Stimulated activated CD8-positive, alpha-beta memory T cell treated with anti-CD3 and anti-CD28 coated beads, Interleukin-4, amount 100 ng/mL, for 24 hours (primary cell): Measurements from ENCODE around the gene LRRC4C.
"Not testable (repeated sequence)": the region's sequence is repeated elsewhere in the genome, so short reads cannot be mapped to it uniquely, and the experiment has no call there.

ENCODE experiments used
- DNase-seq: peaks from one replicate; pipeline ENCODE4 v3.0.0-alpha.2; 2020; ENCODE audit warnings: low read depth

LRRC4C gene

GRCh38 chr11:40168414-40168813 is 1291.0 kb downstream of the LRRC4C start:
- no peak for DNase-seq

- not testable (repeated sequence) for DNase-seq
These were observed 1291.6 kb downstream of the LRRC4C start for GRCh38 chr11:40167805-40168204.

GRCh38 chr11:40166892-40167291 is 1292.6 kb downstream of the LRRC4C start:
- no peak for DNase-seq

DNA sequence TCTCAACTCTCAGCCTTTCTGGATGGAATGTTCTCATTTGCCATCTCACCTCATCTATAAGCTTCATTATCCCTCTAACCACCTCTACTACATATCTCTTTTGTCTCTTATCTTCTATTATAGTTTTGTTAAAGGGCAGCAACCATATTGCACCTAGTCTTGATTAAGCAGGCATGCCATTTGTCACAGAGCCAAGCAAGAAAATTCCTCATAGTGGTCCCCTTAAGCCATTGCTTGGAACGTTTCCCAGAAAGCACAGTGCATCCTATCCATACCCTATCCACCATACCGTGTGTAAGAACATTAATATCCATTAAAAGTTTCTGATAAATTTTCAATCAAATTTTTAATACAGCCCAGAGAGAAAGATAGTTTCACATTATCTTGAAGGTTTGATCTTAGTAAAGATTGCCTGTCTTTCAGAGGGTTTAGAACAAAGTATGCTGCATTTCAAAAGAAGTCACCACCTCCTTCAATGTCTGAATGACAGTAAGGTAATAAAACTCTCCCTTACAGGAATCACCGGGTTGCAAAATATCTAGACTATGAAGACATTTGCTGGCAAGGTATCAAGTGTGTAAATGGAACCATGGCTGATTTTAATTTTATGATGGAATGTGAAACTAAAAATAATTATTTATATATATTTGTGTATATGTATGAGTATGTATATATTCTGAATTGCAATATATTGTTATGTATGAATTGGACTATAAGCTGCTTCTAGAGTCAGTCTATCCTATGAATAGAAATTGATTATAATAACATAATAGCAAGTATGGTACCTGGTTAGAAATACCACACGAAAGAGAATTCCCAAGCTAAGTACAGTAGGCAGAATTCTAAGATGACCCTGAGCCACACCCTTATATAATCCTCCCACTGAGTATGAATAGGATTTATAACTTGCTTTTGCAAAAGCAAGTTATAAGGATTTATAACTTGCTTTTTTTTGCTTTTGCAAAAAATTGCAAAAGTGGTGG is 1296.3 kb downstream of the LRRC4C start:
- no peak for DNase-seq

- no peak for DNase-seq
These were observed 1297.5 kb downstream of the LRRC4C start for GRCh38 chr11:40161854-40162410.

DNA sequence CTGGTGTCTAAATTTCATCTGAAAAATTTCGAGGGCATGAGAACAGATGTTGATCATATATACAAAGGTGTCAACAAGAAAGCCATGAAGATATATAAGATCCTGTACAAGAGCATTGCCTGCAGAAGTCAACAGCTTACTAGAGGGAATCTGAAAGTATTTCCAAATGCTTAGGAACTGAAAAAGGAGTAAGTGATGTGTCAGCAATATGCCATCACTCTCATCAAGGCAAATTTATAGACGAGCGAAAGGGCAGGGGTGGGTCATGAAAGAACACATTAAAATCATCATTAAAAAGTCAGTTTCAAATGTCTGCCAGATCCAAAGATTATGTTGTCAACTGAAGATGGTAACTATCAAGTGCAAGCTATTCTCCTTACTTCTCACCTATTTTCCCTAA is 1299.0 kb downstream of the LRRC4C start:
- no peak for DNase-seq

DNA sequence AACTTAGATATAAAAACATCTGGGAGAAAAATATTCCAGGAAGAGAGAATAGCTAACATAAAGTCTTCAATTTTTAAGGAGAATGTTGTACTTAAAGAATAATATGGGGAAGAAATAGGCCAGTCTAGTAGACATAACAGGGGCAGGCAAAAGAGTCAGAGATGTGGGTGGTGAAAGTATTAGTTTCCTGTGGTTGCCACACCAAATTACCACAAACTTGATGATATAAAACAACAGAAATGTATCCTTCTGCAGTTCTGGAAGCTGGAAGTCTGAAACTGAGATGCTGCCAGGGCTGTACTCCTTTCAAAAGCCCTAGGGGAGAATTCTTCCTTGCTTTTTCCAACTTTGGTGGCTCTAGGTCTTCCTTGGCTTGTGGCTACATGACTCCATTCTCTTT is 1309.7 kb downstream of the LRRC4C start:
- DNase-seq, result no peak

GRCh38 chr11:40140560-40140959 is 1318.9 kb downstream of the LRRC4C start:
- no peak for DNase-seq

GRCh38 chr11:40139536-40139935 is 1319.9 kb downstream of the LRRC4C start:
- no peak for DNase-seq

GRCh38 chr11:40139066-40139465 is 1320.4 kb downstream of the LRRC4C start:
- DNase-seq, result no peak

DNA sequence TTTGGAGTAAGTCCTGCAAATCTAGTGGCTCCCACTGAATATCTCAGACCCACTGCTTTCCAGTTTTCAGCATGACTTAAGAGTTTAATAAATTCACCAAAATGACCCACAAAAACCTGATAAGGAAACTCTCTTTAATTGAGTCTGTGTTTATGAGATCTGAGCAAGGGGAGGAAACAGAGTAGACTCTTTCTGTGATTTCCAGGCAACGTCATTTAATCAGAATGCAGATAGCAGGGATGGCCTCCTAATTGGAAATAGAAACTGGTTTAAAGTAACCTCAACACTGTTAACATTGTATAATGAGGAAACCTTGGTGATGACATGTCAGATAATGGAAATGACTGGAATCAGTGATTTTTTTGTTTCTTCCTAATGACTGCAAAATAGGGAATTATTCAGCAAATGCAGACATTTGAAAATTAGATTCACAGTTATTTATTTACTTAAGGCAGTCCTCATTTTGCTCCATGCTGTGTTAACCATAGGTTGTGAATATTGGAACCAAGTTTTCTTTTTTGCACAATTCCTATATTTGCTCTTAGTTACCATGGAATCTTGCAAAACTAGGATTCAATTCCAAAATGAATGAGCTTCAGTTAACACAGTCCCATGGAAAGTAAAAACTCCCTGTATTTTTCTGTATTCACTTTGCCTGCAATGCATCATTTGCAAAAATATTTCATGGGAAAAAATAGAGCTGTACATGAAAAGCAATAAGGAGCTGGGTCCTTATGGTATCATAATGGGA is 1324.5 kb downstream of the LRRC4C start:
- DNase-seq, result no peak

DNA sequence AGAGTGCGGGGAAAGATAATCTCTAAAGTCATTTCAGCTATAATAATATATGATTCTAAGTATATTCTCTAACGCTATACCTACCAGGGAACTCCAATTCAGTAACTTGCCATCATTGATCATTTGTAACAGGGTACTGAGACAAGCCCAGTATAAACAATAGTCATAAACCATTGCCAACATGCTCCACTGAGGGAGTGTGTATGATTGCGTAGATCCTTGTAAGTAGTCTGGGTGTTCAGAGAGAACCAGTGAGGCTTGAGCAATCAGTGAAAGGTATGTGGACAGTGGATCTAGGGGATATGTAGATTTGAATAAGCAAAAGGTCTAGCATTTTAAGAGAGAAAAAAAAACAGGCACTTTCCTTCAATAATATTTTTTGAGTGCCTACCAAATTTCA is 1326.0 kb downstream of the LRRC4C start:
- DNase-seq, result no peak

GRCh38 chr11:40132912-40133311 is 1326.5 kb downstream of the LRRC4C start:
- DNase-seq, result no peak

GRCh38 chr11:40130427-40130826 is 1329.0 kb downstream of the LRRC4C start:
- DNase-seq, result no peak

DNA sequence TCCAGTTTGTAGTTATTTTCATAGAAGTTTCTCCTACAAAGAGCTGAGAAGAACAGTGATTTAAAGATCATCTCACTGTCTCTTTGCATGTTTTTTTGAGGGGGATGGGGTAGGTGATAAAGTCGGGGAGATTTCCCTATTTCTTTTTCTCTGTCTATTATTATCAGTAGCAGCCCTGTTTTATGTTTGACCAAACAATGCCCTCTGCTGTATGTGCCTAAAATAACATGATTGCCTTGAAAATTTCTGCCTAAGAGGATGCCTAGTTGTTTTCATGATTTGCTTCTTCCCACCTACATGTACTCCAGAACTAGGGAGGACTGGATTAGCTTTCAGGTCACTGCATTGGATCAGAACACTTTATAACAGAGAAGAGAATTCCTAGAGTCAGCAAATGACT is 1330.2 kb downstream of the LRRC4C start:
- DNase-seq, result no peak

DNA sequence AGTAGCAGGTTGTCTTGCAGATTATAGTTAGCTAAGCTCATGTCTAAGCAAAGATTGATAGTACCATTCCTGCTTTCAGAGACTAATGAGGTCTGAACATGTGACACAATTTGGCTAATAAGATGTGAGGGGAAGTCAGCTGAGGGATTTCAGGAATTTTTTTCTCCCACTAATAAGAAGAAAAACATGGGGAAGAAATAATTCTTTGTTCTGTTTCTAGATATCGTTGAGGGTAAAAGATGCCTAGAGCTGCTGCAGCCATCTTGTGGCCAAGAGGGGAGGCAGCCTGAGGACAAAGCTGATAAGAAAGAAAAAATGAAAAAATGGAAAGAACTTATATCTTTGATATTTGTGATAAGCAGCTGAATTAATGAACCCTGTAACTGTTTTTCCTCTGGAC is 1334.4 kb downstream of the LRRC4C start:
- DNase-seq, result no peak

GRCh38 chr11:40119661-40120060 is 1339.8 kb downstream of the LRRC4C start:
- no peak for DNase-seq

DNA sequence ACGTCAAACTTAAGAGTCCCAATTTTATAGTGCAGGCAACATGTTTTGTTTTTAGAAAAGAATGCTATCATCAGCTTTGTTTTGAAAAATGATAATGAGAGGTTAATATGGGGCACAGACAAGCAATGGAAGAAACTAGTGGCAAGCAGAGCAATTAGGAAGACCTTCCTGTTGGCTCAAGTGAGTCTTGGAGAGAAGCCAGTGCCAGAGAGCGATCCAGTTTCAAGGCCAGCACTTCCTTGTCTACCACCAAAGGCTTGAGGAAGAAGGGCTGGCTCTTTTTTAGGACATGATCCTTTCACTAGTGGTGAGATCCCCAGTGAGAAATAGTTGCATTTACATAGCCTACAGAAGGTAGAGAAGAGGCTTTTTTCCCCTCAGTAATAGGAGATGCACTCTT is 1340.7 kb downstream of the LRRC4C start:
- DNase-seq, result no peak

- no peak for DNase-seq
These were observed 1341.4 kb downstream of the LRRC4C start for GRCh38 chr11:40118026-40118425.

DNA sequence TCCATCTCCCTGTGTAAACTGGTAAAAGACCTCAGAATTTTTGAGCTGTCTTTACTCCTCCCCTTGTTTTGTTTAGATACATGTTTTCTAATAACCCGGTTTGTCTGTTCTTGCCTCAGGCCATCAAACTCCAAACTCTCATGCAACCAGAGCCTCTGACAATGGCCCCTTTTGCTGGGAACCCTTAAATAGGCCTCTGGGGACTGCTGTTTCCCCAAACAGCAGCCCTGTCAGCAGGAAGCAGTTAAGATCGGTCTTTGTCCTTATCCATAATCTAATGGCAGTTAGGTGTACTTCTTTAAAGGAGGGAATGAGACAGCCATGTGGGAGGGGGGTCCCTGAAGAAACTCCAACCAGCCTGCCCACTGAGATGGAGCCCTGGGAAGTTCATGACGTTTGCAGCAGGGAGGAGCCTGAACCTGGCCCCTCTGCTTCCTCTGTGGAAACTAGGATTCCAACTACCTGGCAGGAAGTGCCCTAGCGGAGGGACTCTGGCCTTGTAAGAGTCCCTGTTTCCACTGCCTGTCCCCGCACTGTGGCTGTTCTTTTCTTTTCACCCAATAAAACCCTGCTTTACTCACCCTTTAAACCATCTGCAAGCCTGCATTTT is 1354.4 kb downstream of the LRRC4C start:
- no peak for DNase-seq

- no peak for DNase-seq
These were observed 1358.7 kb downstream of the LRRC4C start for GRCh38 chr11:40100781-40101180.

GRCh38 chr11:40100162-40100553 is 1359.3 kb downstream of the LRRC4C start:
- no peak for DNase-seq
